Neural crest cell (in vitro differentiated cells): ENCODE data around the gene ZKSCAN8. TPM values are rescaled to one million over a fixed set of nuclear protein-coding genes. Genes with fewer than 3 reads are reported as not detected.

ENCODE experiments used
- DNase-seq: peaks from one replicate; pipeline ENCODE4 v3.0.0; 2021; ENCODE audit warnings: low read depth, mixed read lengths, low spot score
- H3K27ac Mint-ChIP-seq: one replicate; pipeline ENCODE4 v1.8.0; 2021; ENCODE audit warnings: mild to moderate bottlenecking, mixed read lengths; ENCODE audit not compliant: unreplicated experiment
- H3K27me3 Mint-ChIP-seq: 2 replicates; pipeline ENCODE4 v1.8.0; 2021; ENCODE audit warnings: low read depth, mild to moderate bottlenecking, mixed read lengths
- H3K36me3 Mint-ChIP-seq: 2 replicates; pipeline ENCODE4 v1.8.0; 2021; ENCODE audit warnings: low read depth, mild to moderate bottlenecking, mixed read lengths
- H3K4me1 Mint-ChIP-seq: 2 replicates; pipeline ENCODE4 v1.8.0; 2021; ENCODE audit warnings: mixed read lengths
- H3K4me3 Mint-ChIP-seq: one replicate; pipeline ENCODE4 v1.8.0; 2021; ENCODE audit warnings: mild to moderate bottlenecking, mixed read lengths
- H3K9me3 Mint-ChIP-seq: 2 replicates; pipeline ENCODE4 v1.8.0; 2021; ENCODE audit warnings: mixed read lengths
- CTCF ChIP-seq: fragments of 200-600 bp; sonication (generic); conservative IDR thresholded peaks from 2 replicates; pipeline ENCODE4 v1.5.0; 2021; ENCODE audit warnings: antibody characterized with exemption, mild to moderate bottlenecking
- total RNA-seq: library from RNA; stranded (reverse); gene quantifications from 2 replicates; pipeline ENCODE4 v1.2.1, GENCODE V29; 2021

ZKSCAN8 gene
- total RNA-seq, 1 donor from 2014 or later, result 37.9 TPM

GRCh38 chr6:28159029-28159607 is 17.4 kb downstream of the ZKSCAN8 start:
- Mint-ChIP-seq H3K27me3 (no peaks in the 10 kb centered on the region), H3K9me3 (peaks cover 12% of the 10 kb centered on the region), H3K4me1 (no peaks in the 10 kb centered on the region), H3K4me3 (no peak overlapping the region), H3K36me3 (peaks cover 51% of the 10 kb centered on the region), H3K27ac (no peak overlapping the region)
- no peak for DNase-seq
- no peak for TF ChIP-seq CTCF

- DNase-seq, result no peak
- no peak overlapping the region for H3K27ac Mint-ChIP-seq
- peaks cover 1% of the 10 kb centered on the region for H3K4me1 Mint-ChIP-seq
- H3K9me3 Mint-ChIP-seq, result peaks cover 6% of the 10 kb centered on the region
- no peaks in the 10 kb centered on the region for H3K27me3 Mint-ChIP-seq
- no peak for TF ChIP-seq CTCF
- peaks cover 40% of the 10 kb centered on the region for H3K36me3 Mint-ChIP-seq
- H3K4me3 Mint-ChIP-seq, result no peak overlapping the region
Observed at GRCh38 chr6:28160233-28160632, 18.6 kb downstream of the ZKSCAN8 start.

- no peak for TF ChIP-seq CTCF
- H3K36me3 Mint-ChIP-seq, result peaks cover 32% of the 10 kb centered on the region
- H3K4me1 Mint-ChIP-seq, result peaks cover 7% of the 10 kb centered on the region
- peak; percentile 28 for DNase-seq
- no peaks in the 10 kb centered on the region for H3K27me3 Mint-ChIP-seq
- H3K27ac Mint-ChIP-seq, result no peak overlapping the region
- peaks cover 6% of the 10 kb centered on the region for H3K9me3 Mint-ChIP-seq
- H3K4me3 Mint-ChIP-seq, result no peak overlapping the region
Observed at GRCh38 chr6:28161410-28162079, 19.9 kb downstream of the ZKSCAN8 start.

- Mint-ChIP-seq H3K4me1 (peaks cover 7% of the 10 kb centered on the region), H3K9me3 (peaks cover 2% of the 10 kb centered on the region), H3K27me3 (no peaks in the 10 kb centered on the region), H3K36me3 (peaks cover 10% of the 10 kb centered on the region), H3K27ac (no peak overlapping the region), H3K4me3 (no peak overlapping the region)
- TF ChIP-seq CTCF, result no peak
- DNase-seq, result no peak
Observed at GRCh38 chr6:28165563-28165962, 23.9 kb downstream of the ZKSCAN8 start.

GRCh38 chr6:28167068-28167467 is 25.4 kb downstream of the ZKSCAN8 start:
- no peaks in the 10 kb centered on the region for H3K27me3 Mint-ChIP-seq
- no peak for TF ChIP-seq CTCF
- DNase-seq, result no peak
- peaks cover 7% of the 10 kb centered on the region for H3K4me1 Mint-ChIP-seq
- no peak overlapping the region for H3K4me3 Mint-ChIP-seq
- no peak overlapping the region for H3K27ac Mint-ChIP-seq
- H3K9me3 Mint-ChIP-seq, result no peaks in the 10 kb centered on the region
- peaks cover 9% of the 10 kb centered on the region for H3K36me3 Mint-ChIP-seq
